AG04450 (cell line): ENCODE results near the gene MYO1B. TPM values are rescaled to one million over a fixed set of nuclear protein-coding genes. Genes with fewer than 3 reads are reported as not detected.

ENCODE experiments used
- CTCF ChIA-PET: fragments of 300-600, 350-600 bp; formaldehyde crosslinking; extraction: SDS; loops from one replicate; lab custom pipeline; 2022; ENCODE audit warnings: antibody characterized with exemption, inconsistent platforms; lab: Charles Lee
- POLR2A ChIA-PET: fragments of 350-600 bp; formaldehyde crosslinking; extraction: SDS; loops from one replicate; lab custom pipeline; 2021; ENCODE audit warnings: antibody characterized with exemption, inconsistent platforms; lab: Yijun Ruan, JAX
- DNase-seq: peaks from one replicate; pipeline ENCODE4 v3.0.0-alpha.2; 2011; ENCODE audit warnings: low read depth, low spot score
- H3K27ac ChIP-seq: one replicate; pipeline ENCODE4 v1.5.1; 2012; ENCODE audit warnings: low read depth, low read length, control low read depth
- H3K27me3 ChIP-seq: one replicate; pipeline ENCODE4 v1.6.0; 2012; ENCODE audit warnings: low read length; ENCODE audit not compliant: control insufficient read depth, insufficient read depth
- H3K4me3 ChIP-seq: 2 replicates; pipeline ENCODE4 v1.5.1; 2011; ENCODE audit warnings: mild to moderate bottlenecking, low read depth, low read length, control low read depth
- H3K9me3 ChIP-seq: 2 replicates; pipeline ENCODE4 v1.5.1; 2012; ENCODE audit warnings: low read length; ENCODE audit not compliant: control insufficient read depth, insufficient read depth
- polyA plus RNA-seq: library from polyadenylated mRNA; depleted of rRNA; stranded (reverse); fragments of >200 nt; gene quantifications from 2 replicates; pipeline ENCODE4 v1.2.3, GENCODE V29; 2011
- TF ChIP-seq, protein P1 (sequence below): IDR thresholded peaks from 2 replicates; pipeline ENCODE4 v1.5.1; 2011; ENCODE audit warnings: low read depth, low read length, control low read depth, inconsistent platforms

Gene MYO1B
- polyA plus RNA-seq, 1 experiment: 149 TPM

GRCh38 chr2:191362841-191363240 lies 117.6 kb downstream of the MYO1B start:
- CTCF ChIA-PET: interaction anchor here (0.5 to 3.2 kb wide), 5 partner anchors 10 to 145 kb away, joined by 3 to 18 read pairs (median 5); no protein-coding TSS in a partner anchor
- H3K4me3 ChIP-seq: no peak overlapping the region
- peak overlapping the region; percentile 85 for H3K27ac ChIP-seq
- no peaks in the 10 kb centered on the region for H3K9me3 ChIP-seq
- TF ChIP-seq, protein P1, sequence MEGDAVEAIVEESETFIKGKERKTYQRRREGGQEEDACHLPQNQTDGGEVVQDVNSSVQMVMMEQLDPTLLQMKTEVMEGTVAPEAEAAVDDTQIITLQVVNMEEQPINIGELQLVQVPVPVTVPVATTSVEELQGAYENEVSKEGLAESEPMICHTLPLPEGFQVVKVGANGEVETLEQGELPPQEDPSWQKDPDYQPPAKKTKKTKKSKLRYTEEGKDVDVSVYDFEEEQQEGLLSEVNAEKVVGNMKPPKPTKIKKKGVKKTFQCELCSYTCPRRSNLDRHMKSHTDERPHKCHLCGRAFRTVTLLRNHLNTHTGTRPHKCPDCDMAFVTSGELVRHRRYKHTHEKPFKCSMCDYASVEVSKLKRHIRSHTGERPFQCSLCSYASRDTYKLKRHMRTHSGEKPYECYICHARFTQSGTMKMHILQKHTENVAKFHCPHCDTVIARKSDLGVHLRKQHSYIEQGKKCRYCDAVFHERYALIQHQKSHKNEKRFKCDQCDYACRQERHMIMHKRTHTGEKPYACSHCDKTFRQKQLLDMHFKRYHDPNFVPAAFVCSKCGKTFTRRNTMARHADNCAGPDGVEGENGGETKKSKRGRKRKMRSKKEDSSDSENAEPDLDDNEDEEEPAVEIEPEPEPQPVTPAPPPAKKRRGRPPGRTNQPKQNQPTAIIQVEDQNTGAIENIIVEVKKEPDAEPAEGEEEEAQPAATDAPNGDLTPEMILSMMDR: no peak
- no peaks in the 10 kb centered on the region for H3K27me3 ChIP-seq
- POLR2A ChIA-PET: interaction anchor here (0.5 to 2.1 kb wide), 2 partner anchors 11 to 168 kb away, joined by 3 to 9 read pairs; no protein-coding TSS in a partner anchor
- DNase-seq: peak; percentile 53

GRCh38 chr2:191363267-191363666 lies 118.1 kb downstream of the MYO1B start:
- TF ChIP-seq, protein P1: no peak
- no peaks in the 10 kb centered on the region for H3K27me3 ChIP-seq
- H3K4me3 ChIP-seq: no peak overlapping the region
- CTCF ChIA-PET: interaction anchor here (0.6 to 3.2 kb wide), 3 partner anchors 23 to 145 kb away, joined by 3 to 18 read pairs (median 16); no protein-coding TSS in a partner anchor
- POLR2A ChIA-PET: interaction anchor here (0.5 to 2.1 kb wide), 4 partner anchors 11 to 168 kb away, joined by 3 to 9 read pairs (median 4); no protein-coding TSS in a partner anchor
- no peak for DNase-seq
- no peaks in the 10 kb centered on the region for H3K9me3 ChIP-seq
- H3K27ac ChIP-seq: peak overlapping the region; percentile 85

DNA sequence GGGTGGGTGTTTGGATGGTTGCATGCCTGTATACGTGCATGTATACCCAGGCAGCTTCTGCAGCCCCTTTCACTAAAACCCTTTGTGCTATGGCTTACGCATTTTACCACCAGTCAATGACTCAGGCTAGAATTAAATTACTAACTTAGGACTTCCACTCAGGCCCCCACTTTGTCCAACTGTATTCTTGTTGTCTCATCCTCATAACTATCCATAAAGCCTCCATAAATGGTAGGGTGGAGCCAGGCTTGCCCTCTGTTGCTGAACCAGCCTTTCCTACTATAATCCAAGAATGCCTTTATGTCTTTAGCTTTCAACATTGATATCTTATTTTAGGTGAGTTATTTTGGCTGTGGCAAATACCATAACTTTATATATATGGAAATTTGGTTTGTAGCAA lies 119.9 kb downstream of the MYO1B start:
- POLR2A ChIA-PET: no interaction called here
- Histone ChIP-seq H3K27ac (no peak overlapping the region), H3K4me3 (no peak overlapping the region), H3K27me3 (no peaks in the 10 kb centered on the region), H3K9me3 (no peaks in the 10 kb centered on the region)
- DNase-seq: no peak
- CTCF ChIA-PET: interaction anchor here (1.4 kb wide), 1 partner anchor 147 kb away, joined by 3 read pairs; no protein-coding TSS in a partner anchor
- TF ChIP-seq, protein P1: no peak

DNA sequence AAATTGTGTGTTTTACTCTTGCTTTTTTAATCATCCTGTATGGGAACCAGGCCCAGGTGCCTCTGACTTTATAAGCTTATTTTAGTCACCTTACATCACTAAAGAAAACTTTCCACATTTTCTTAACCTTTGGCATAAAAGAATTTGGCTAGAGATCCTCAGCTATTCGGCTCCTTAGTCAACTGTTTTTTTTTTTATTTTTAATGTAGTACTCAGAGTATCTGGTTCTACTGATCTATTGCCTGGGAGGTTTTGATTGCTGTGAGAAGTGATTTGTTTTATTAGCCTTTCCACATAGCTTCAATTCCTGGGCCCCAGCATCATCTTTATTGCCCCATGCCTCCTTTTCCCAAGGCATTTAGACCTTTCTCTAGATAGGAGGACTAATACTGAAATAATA lies 121.0 kb downstream of the MYO1B start:
- peak overlapping the region; percentile 80 for H3K27ac ChIP-seq
- CTCF ChIA-PET: interaction anchor here (0.5 to 1.4 kb wide), 3 partner anchors 22 to 148 kb away, joined by 3 to 4 read pairs (median 3); no protein-coding TSS in a partner anchor
- no peaks in the 10 kb centered on the region for H3K9me3 ChIP-seq
- H3K4me3 ChIP-seq: no peak overlapping the region
- POLR2A ChIA-PET: interaction anchor here (0.6 to 1.1 kb wide), 6 partner anchors 20 to 135 kb away, joined by 3 to 6 read pairs (median 3); no protein-coding TSS in a partner anchor
- TF ChIP-seq, protein P1: no peak
- H3K27me3 ChIP-seq: no peaks in the 10 kb centered on the region
- peak; percentile 60 for DNase-seq

DNA sequence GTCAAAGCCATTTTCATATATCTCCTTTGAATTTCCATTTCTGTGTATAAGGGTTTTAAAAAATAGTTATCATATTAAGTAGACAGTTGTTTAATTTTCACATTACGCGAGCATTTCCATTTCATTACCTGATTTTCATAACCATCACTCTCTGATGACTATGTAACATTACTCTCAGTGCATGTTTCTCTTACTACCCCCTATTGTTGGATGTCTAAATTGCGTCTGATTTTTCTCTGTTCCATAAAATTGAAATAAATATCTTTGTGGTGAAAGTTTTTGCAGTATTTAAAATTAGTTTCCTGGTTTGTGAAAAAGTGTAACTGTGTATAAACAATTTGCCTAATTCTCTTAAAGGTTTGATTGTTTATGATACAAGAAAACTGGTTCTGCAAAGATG lies 123.8 kb downstream of the MYO1B start:
- H3K4me3 ChIP-seq: no peak overlapping the region
- CTCF ChIA-PET: interaction anchor here (0.6 to 0.8 kb wide), 4 partner anchors 17 to 132 kb away, joined by 3 to 7 read pairs (median 4); no protein-coding TSS in a partner anchor
- no peak overlapping the region for H3K27ac ChIP-seq
- TF ChIP-seq, protein P1: peak; percentile 51
- no peak for DNase-seq
- POLR2A ChIA-PET: no interaction called here
- H3K9me3 ChIP-seq: no peaks in the 10 kb centered on the region
- no peaks in the 10 kb centered on the region for H3K27me3 ChIP-seq
